Stimulated activated CD4-positive, alpha-beta T cell treated with anti-CD3 and anti-CD28 coated beads, TNF-alpha, amount 100 ng/mL, for 24 hours (primary cell): ENCODE results near the gene SMTN.
"Not testable (repeated sequence)": the region's sequence is repeated elsewhere in the genome, so short reads cannot be mapped to it uniquely, and the experiment has no call there.

Experiments
- DNase-seq, 3 experiments: peaks; one replicate each; pipeline ENCODE4 v3.0.0-alpha.2; 2020; ENCODE audit warnings: low read depth in 3 of 3

SMTN gene

GRCh38 chr22:31080848-31081649 is at the start of gene SMTN:
TSS of gene SMTN (plus strand) at chr22:31081318. CDS start at chr22:31083259, 1,941 bp downstream.
- DNase-seq = peak; percentile 78 to 88 (median 80)

GRCh38 chr22:31036671-31037550 is 44.2 kb upstream of the SMTN start:
- no peak for DNase-seq

DNA sequence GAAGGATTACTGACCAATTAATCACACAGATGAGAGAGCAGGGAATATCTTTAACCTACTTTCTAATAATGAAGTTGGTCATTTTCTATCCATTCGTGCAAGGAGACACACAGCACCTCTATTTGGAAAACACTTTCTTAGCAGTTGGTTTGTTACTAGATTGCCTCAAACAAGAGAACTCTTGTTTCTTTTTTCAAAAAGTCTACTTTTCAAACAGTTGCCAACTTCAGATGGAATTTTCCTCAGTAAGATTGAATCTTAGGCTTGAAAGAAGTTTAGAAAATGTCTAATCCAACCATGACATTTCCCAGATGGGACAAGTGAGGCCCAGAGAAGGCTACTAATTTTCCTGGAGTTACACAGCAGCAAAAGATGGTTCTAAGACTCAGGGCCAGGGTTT is 42.4 kb upstream of the SMTN start:
- DNase-seq = no peak

- no peak for DNase-seq
These were observed 41.7 kb upstream of the SMTN start for GRCh38 chr22:31039393-31039792.

DNA sequence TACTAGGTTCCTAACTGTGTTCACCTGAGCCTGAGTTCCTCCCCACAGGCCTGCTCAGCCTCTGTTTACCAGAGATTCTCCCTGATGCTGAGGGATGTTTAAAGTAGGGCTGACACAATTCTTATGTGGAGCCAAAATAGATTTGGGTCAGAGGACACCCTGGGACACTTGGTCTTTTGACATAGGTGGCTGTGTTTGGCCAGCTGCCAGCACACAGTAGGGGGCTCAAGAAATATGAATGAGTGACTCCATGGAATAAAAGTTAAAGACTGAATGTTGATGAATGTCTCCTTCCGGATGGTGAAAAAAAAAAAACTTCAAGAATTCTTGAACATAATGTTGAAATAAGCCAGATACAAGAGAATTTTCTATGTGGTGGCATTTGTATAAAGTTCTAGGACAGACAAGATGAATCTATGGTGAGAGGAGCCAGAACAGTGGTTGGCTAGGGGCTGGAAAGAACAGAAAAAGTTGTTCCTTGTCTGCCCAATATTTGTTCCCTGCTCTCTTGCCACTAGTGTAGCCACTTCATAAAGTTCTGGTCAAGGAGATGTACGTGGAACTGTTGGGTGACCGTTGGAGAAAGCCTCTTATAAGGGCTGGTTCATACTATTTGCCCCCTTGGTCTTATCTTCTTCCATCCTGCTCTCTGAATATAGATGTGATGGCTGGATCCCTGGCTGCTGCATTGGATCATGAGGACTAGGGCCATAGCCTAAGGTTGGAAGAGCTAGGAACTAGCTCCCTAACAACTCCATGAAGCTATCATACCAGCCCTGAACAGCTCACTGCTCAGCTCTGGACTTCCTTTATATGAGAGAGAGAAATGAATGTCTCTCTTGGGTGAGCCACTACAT is 40.3 kb upstream of the SMTN start:
- DNase-seq = no peak

- no peak for DNase-seq
These were observed 36.8 kb upstream of the SMTN start for GRCh38 chr22:31044262-31044861.

DNA sequence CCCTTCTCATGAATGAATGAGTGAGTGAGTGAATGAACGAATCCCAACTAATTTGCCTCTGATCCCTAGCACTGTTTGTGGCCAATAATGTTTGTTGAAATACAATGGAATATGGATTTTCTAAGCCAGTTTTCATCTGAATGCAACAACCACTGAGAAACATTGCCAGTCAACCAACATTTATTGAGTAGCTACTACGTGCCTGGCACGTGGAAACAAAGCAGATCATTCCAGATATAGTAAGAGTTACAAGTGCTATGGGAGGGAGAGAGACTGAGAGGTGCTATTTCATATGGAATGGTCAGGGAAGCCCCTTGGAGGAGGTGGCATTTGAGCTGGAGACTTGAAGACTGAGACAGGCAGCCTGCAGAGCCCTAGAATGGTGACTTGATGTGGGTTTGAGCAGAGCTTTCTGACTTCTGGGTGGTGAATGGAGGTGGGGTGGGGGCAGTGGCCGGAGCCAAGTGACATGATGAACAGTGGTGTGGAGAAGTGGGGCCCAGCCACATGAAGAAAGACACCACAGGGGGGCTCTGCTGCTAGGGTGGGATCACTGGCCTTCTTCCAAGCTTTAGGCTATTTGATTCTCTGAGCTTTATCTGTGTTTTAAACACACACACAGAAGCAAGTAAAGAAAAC is 35.1 kb upstream of the SMTN start:
- no peak for DNase-seq

DNA sequence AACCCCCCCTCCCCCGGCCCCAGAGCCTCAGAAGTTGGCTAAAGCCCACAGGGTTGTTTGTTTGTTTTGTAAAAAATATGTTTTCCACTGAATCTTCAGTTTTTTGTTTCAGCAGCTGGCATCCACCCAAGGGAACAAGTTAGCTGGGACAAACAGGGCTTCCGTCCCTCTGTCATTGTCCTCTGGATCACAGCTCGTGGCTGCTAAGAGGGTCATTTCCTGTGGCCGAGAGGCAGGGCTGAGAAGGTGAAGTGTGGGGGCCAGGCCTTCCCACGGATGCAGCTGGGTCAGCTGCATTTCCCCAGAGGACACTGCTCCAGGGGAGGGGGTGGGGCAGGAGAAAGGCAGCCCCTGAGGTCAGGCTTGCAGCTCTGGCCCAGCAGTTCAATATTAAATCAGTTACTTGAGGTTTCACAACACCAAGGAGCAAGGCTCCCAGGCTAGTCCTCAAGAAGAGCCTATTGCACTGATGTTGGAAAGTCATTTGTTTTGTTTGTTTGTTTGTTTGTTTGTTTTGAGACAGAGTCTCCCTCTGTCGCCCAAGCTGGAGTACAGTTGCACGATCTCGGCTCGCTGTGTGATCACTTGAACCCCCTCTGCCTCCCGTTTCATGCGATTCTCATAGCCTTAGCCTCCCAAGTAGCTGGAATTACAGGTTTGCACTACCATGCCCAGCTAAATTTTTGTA is 34.4 kb upstream of the SMTN start:
- DNase-seq = no peak

DNA sequence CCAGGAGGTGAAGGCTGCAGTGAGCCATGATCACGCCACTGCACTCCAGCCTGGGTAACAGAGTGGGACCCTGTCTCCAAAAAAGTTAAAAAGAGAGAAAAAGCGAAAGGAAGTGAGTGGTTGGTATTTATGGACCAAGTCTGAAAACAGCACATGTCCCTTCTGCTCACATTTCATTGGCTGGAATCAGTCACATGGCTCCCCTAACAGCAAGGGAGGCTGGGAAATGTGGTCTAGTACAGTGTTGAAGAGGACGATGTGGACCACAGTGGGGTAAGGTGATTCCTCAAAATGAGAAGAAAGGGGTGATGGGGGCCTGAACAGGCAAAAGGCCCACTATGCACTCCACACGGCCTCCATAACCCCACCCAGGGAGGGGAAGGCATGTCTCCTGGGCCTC is 32.5 kb upstream of the SMTN start:
- no peak for DNase-seq

DNA sequence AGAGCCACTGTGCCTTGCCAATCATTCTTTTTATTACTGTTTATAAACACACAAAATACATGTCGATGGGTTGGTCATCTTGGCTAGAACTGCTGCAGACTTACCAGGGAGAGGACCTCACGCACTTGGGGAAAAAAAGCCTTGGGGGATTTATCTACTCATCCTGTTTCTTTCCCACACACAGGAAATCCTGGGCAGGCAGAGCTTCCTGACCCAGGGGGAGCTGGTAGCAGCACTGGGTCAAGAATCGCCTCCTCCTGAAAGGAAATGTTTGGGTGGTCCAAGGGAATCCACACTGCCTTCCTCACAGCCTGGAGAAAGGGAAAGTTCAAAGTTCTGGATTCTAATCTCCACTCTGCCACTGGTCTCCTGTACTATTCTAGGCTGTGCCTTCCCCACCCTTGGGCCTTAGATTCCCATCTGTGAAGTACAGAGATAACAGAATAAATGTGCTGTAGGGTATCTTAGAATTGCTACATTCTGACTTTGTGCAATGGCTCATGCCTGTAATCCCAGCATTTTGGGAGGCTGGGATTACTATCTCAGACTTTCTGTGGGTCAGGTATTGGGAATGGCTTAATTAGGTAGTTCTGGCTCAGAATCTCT is 31.2 kb upstream of the SMTN start:
- DNase-seq = no peak

DNA sequence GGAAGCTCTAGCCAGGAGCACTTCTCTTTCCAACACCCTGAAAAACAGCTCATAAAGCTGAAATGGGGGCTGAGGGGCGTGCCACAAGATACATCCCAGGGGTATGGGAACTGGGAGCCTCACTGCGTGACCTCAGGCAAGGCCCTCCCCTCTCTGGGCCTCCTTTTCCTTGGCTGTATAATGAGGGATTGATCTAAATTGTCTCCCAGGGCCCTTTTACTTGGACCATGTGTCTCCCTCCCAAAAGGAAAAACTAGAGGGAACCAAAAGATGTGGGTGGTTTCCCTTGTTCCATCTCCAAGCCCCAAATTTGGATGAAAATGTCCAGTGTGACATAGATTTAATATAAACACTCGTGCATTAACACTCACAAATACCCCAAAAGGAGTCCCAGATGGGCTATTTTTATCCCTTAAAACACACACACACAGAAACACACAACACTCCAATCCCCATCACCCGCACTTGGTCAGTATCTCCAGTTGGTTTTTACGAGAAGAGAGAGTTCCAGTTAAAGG is 25.9 kb upstream of the SMTN start:
- no peak for DNase-seq

GRCh38 chr22:31055635-31056159 is 25.4 kb upstream of the SMTN start:
- DNase-seq = no peak

DNA sequence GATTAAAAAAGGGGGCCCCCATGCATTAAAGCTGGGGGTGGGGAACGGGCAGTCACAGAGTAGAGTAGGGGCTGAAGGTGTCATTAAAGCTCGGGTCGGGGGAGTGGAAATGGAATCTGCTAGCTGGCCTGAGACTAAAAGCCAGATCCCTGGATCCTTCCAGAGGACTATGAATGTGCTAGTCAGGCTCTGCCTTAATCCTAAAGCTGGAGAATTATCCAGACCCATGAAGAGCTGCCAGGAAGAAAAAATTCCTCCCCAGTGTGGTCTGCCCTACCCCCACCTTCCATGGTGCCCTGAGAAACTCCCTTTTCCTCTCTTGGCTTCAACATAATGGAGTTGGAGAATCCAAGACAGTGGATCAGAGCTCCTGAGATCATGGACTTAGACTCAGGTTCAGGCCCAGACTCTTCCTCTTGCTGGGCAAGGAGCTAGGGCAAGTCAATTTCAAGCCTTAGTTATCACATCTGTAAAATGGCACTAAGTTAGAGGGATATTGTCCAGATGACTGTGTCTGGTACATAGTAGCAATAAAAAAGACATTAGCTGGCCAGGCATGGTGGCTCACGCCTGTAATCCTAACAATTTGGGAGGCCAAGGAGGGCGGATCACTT is 24.0 kb upstream of the SMTN start:
- no peak for DNase-seq

GRCh38 chr22:31059663-31060062 is 21.5 kb upstream of the SMTN start:
- DNase-seq = not testable (repeated sequence)

GRCh38 chr22:31062566-31063230 is 18.4 kb upstream of the SMTN start:
- no peak for DNase-seq

GRCh38 chr22:31064369-31064768 is 16.7 kb upstream of the SMTN start:
- DNase-seq = no peak

- no peak for DNase-seq
These were observed 12.1 kb upstream of the SMTN start for GRCh38 chr22:31068970-31069369.

GRCh38 chr22:31069691-31070314 is 11.3 kb upstream of the SMTN start:
- not testable (repeated sequence) for DNase-seq
